ENCODE measurements around the gene KRT78. TPM values are rescaled to one million over a fixed set of nuclear protein-coding genes. Genes with fewer than 3 reads are reported as not detected.

KRT78 gene
- total RNA-seq, 1 donor from 2014 or later: not detected

GRCh38 chr12:52788192-52788875 lies 60.5 kb downstream of the KRT78 start:
- Mint-ChIP-seq H3K4me1 (ENCODE audit: low read depth) (no peaks in the 10 kb centered on the region), H3K4me3 (ENCODE audit: low read depth) (no peak overlapping the region), H3K9me3 (ENCODE audit: low read depth) (no peaks in the 10 kb centered on the region), H3K27me3 (peaks cover 53% of the 10 kb centered on the region), H3K27ac (no peak overlapping the region), H3K36me3 (ENCODE audit: insufficient read depth) (no peaks in the 10 kb centered on the region)
- TF ChIP-seq CTCF (IDR thresholded peaks at IDR 0.05; ENCODE audit: unreplicated experiment): no peak
- DNase-seq (ENCODE audit: low spot score, unreplicated experiment): no peak

Other genes with a start within 250 kb of the KRT78 start
- gene KRT72, start 247.5 kb downstream of the KRT78 start, total RNA-seq: not detected in 2 replicates
- not detected in 2 replicates for gene KRT73, start 230.4 kb downstream of the KRT78 start, total RNA-seq
- not detected in 2 replicates for gene KRT2, start 196.8 kb downstream of the KRT78 start, total RNA-seq
- gene KRT1, start 168.6 kb downstream of the KRT78 start, total RNA-seq: not detected in 2 replicates
- not detected in 2 replicates for gene KRT77, start 145.5 kb downstream of the KRT78 start, total RNA-seq
- not detected in 2 replicates for gene KRT76, start 71.6 kb downstream of the KRT78 start, total RNA-seq
- gene KRT3, start 52.9 kb downstream of the KRT78 start, total RNA-seq: not detected in 2 replicates
- 0.29 and 0.38 TPM in 2 replicates for gene KRT4, start 34.9 kb downstream of the KRT78 start, total RNA-seq
- gene KRT79, start 14.7 kb downstream of the KRT78 start, total RNA-seq: not detected in 2 replicates
- 1,180 and 1,246 TPM in 2 replicates for gene KRT8, start 56.1 kb upstream of the KRT78 start, total RNA-seq
- 608 and 692 TPM in 2 replicates for gene KRT18, start 100.1 kb upstream of the KRT78 start, total RNA-seq
- gene EIF4B, start 157.5 kb upstream of the KRT78 start, total RNA-seq: 447 and 487 TPM in 2 replicates
- gene TNS2, start 201.1 kb upstream of the KRT78 start, total RNA-seq: 6.6 and 7.3 TPM in 2 replicates
- 17.9 and 18.0 TPM in 2 replicates for gene SPRYD3, start 230.4 kb upstream of the KRT78 start, total RNA-seq
- 25.7 and 26.5 TPM in 2 replicates for gene IGFBP6, start 248.7 kb upstream of the KRT78 start, total RNA-seq